OCI-LY1 (cell line): ENCODE data around the gene DEPDC5.
"Not testable (repeated sequence)": the region's sequence is repeated elsewhere in the genome, so short reads cannot be mapped to it uniquely, and the experiment has no call there.

Experiments used
- H2AFZ ChIP-seq: fragments of 200-600 bp; sonication (generic), shearing (Covaris generic); 2 replicates; pipeline ENCODE4 v1.6.0; 2014; ENCODE audit warnings: antibody characterized with exemption, mild to moderate bottlenecking, low read length
- H3F3A ChIP-seq: fragments of 200-600 bp; sonication (generic), shearing (Covaris generic); 2 replicates; pipeline ENCODE4 v1.6.0; 2014; ENCODE audit warnings: mild to moderate bottlenecking, antibody characterized with exemption, low read length, moderate library complexity; ENCODE audit not compliant: insufficient read depth
- H3K27ac ChIP-seq: fragments of 200-600 bp; sonication (generic); 2 replicates; pipeline ENCODE4 v1.5.1; 2014; ENCODE audit warnings: low read length, mixed run types, mild to moderate bottlenecking, low read depth; ENCODE audit not compliant: poor library complexity, severe bottlenecking
- H3K27me3 ChIP-seq: fragments of 200-600 bp; sonication (generic); 2 replicates; pipeline ENCODE4 v1.6.0; 2014; ENCODE audit warnings: antibody characterized with exemption, mild to moderate bottlenecking, low read length, moderate library complexity; ENCODE audit not compliant: insufficient read depth
- H3K36me3 ChIP-seq: fragments of 200-600 bp; sonication (generic); 2 replicates; pipeline ENCODE4 v1.6.1; 2014; ENCODE audit warnings: mild to moderate bottlenecking, antibody characterized with exemption, low read length, moderate library complexity, mixed read lengths; ENCODE audit not compliant: insufficient read depth
- H3K4me1 ChIP-seq: fragments of 200-600 bp; sonication (generic); 2 replicates; pipeline ENCODE4 v1.5.1; 2014; ENCODE audit warnings: mild to moderate bottlenecking, low read length, moderate library complexity; ENCODE audit not compliant: insufficient read depth, severe bottlenecking
- H3K4me2 ChIP-seq: fragments of 200-600 bp; sonication (generic), shearing (Covaris generic); 2 replicates; pipeline ENCODE4 v1.6.1; 2014; ENCODE audit warnings: low read length
- H3K4me3 ChIP-seq: fragments of 200-600 bp; sonication (generic); 2 replicates; pipeline ENCODE4 v1.5.1; 2014; ENCODE audit warnings: low read length, low read depth, mild to moderate bottlenecking, mixed read lengths; ENCODE audit not compliant: poor library complexity, severe bottlenecking
- H3K79me2 ChIP-seq: fragments of 200-600 bp; shearing (Covaris generic); 2 replicates; pipeline ENCODE4 v1.6.1; 2016; ENCODE audit warnings: mixed run types, low read length, mixed read lengths; ENCODE audit not compliant: insufficient read depth
- H3K9ac ChIP-seq: fragments of 200-600 bp; sonication (generic), shearing (Covaris generic); 2 replicates; pipeline ENCODE4 v1.6.1; 2014; ENCODE audit warnings: mild to moderate bottlenecking, low read length, mixed read lengths
- H3K9me2 ChIP-seq: fragments of 200-600 bp; sonication (generic), shearing (Covaris generic); 2 replicates; pipeline ENCODE4 v1.6.1; 2014; ENCODE audit warnings: low read depth, mild to moderate bottlenecking, low read length, mixed read lengths
- H3K9me3 ChIP-seq: fragments of 200-600 bp; shearing (Covaris generic); 2 replicates; pipeline ENCODE4 v1.6.1; 2014; ENCODE audit warnings: low read length, mixed read lengths
- H4K20me1 ChIP-seq: fragments of 200-600 bp; sonication (generic), shearing (Covaris generic); 2 replicates; pipeline ENCODE4 v1.6.0; 2016; ENCODE audit warnings: mild to moderate bottlenecking, low read length; ENCODE audit not compliant: insufficient read depth
- EZH2 ChIP-seq: fragments of 200-600 bp; sonication (generic), shearing (Covaris generic); IDR thresholded peaks from 2 replicates; pipeline ENCODE4 v1.8.0; 2017; ENCODE audit warnings: borderline replicate concordance, mixed run types, mild to moderate bottlenecking, antibody characterized with exemption, low read length, moderate library complexity, mixed read lengths
- TF ChIP-seq, protein P1 (sequence below): fragments of 200-600 bp; sonication (generic), shearing (Covaris generic); IDR thresholded peaks from 2 replicates; pipeline ENCODE4 v1.5.1; 2017; ENCODE audit warnings: mild to moderate bottlenecking, antibody characterized with exemption, low read length, moderate library complexity, mixed read lengths

Gene DEPDC5

DNA sequence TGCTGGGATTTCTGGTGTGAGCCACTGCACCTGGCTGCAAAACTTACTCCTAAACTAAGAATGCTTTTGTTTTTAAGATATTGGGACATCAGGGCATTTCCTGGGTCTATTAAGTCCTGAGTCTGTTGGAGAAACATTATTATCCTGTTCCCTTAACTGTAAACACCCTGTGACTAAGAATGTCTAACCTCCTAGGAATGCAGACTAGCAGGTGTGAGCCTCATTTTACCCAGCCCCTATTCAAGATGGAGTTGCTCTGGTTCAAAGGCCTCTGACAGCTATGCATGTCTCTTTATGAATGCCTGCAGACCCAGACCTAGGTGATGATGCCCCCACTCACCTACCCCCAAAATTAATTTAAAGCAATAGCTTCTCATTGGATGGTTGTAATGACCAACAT lies 46.2 kb downstream of the DEPDC5 start:
- TF ChIP-seq, protein P1, sequence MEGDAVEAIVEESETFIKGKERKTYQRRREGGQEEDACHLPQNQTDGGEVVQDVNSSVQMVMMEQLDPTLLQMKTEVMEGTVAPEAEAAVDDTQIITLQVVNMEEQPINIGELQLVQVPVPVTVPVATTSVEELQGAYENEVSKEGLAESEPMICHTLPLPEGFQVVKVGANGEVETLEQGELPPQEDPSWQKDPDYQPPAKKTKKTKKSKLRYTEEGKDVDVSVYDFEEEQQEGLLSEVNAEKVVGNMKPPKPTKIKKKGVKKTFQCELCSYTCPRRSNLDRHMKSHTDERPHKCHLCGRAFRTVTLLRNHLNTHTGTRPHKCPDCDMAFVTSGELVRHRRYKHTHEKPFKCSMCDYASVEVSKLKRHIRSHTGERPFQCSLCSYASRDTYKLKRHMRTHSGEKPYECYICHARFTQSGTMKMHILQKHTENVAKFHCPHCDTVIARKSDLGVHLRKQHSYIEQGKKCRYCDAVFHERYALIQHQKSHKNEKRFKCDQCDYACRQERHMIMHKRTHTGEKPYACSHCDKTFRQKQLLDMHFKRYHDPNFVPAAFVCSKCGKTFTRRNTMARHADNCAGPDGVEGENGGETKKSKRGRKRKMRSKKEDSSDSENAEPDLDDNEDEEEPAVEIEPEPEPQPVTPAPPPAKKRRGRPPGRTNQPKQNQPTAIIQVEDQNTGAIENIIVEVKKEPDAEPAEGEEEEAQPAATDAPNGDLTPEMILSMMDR, result no peak
- no peak for TF ChIP-seq EZH2
- Histone ChIP-seq H3K9me3 (no peaks in the 10 kb centered on the region), H3K9ac (no peak overlapping the region), H3K79me2 (no peaks in the 10 kb centered on the region), H3F3A (no peaks in the 10 kb centered on the region), H3K4me2 (no peak overlapping the region), H3K27me3 (no peaks in the 10 kb centered on the region), H3K9me2 (no peaks in the 10 kb centered on the region), H3K4me1 (no peaks in the 10 kb centered on the region), H4K20me1 (no peaks in the 10 kb centered on the region), H3K27ac (no peak overlapping the region), H3K4me3 (no peak overlapping the region), H2AFZ (no peak overlapping the region), H3K36me3 (peaks cover 65% of the 10 kb centered on the region)

DNA sequence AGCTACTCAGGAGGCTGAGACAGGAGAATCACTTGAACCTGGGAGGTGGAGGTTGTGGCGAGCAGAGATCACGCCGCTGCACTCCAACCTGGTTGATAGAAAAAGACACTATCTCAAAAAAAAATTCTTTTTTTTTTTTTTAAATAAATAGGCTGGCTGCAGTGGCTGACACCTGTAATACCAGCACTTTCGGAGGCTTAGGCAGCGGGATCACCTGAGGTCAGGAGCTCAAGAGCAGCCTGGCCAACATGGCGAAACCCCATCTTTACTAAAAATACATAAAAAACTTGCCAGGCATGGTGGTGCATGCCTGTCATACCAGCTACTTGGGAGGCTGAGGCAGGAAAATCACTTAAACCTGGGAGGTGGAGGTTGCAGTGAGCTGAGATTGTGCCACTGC lies 47.0 kb downstream of the DEPDC5 start:
- not testable (repeated sequence) for H3K9ac ChIP-seq, H3K4me2 ChIP-seq, H4K20me1 ChIP-seq, H3K9me3 ChIP-seq, H3K27me3 ChIP-seq, H3K4me1 ChIP-seq, H3K79me2 ChIP-seq, H2AFZ ChIP-seq, H3K4me3 ChIP-seq, H3K9me2 ChIP-seq, H3K27ac ChIP-seq, H3F3A ChIP-seq
- H3K36me3 ChIP-seq, result peaks cover 73% of the 10 kb centered on the region

DNA sequence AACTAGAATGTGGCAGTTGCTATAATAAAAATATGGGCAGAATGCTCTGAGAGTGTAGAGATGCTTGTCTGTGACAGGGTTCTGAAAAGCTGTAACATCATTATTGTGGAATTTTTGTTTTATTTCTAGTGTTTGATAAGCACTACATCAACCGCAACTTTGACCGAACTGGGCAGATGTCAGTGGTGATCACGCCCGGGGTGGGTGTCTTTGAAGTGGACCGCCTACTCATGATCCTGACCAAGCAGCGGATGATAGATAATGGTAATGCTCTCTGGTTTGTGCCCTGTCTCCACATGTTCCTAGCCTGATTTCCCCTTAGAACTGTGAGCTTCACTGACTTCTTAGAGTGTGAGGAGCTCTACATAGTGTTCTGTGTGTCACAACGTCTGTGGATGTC lies 48.8 kb downstream of the DEPDC5 start:
- Histone ChIP-seq H3F3A (no peaks in the 10 kb centered on the region), H3K4me2 (no peak overlapping the region), H2AFZ (no peak overlapping the region), H4K20me1 (no peaks in the 10 kb centered on the region), H3K4me3 (no peak overlapping the region), H3K79me2 (no peaks in the 10 kb centered on the region), H3K9ac (no peak overlapping the region), H3K27me3 (no peaks in the 10 kb centered on the region), H3K4me1 (no peaks in the 10 kb centered on the region), H3K27ac (no peak overlapping the region), H3K36me3 (peaks cover 82% of the 10 kb centered on the region), H3K9me3 (no peaks in the 10 kb centered on the region), H3K9me2 (no peaks in the 10 kb centered on the region)
- TF ChIP-seq, protein P1, result no peak

DNA sequence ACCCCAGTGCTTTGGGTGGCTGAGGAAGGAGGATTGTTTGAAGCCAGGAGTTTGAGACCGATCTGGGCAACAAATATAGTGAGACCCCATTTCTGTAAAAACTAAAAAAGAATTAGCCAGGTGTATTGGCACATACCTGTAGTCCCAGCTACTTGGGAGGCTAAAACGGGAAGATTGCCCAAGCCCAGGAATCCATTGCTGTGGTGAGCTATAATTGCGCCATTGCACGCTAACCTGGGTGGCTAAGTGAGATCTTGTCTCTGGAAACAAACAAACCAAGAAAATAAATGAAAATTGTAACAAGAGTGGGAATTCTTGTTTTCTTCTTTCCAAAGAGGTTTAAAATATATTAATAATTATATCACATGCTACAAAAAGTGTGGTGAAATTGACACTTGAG lies 52.9 kb downstream of the DEPDC5 start:
- H4K20me1 ChIP-seq, result no peaks in the 10 kb centered on the region
- H3K4me2 ChIP-seq, result no peak overlapping the region
- H3K4me1 ChIP-seq, result no peaks in the 10 kb centered on the region
- H3F3A ChIP-seq, result no peaks in the 10 kb centered on the region
- no peak overlapping the region for H3K9ac ChIP-seq
- TF ChIP-seq, protein P1, result no peak
- TF ChIP-seq EZH2, result no peak
- H2AFZ ChIP-seq, result no peak overlapping the region
- H3K4me3 ChIP-seq, result no peak overlapping the region
- H3K27ac ChIP-seq, result no peak overlapping the region
- H3K36me3 ChIP-seq, result peaks cover 85% of the 10 kb centered on the region
- H3K27me3 ChIP-seq, result no peaks in the 10 kb centered on the region
- no peaks in the 10 kb centered on the region for H3K9me3 ChIP-seq
- H3K79me2 ChIP-seq, result no peaks in the 10 kb centered on the region
- H3K9me2 ChIP-seq, result no peaks in the 10 kb centered on the region
